Activated naive CD4-positive, alpha-beta T cell treated with anti-CD3 and anti-CD28 coated beads, Interleukin-2, amount 10 ng/mL, durations not matched to agents 5 hours and 36 hours (primary cell): ENCODE results near the gene TBC1D3C. TPM values are rescaled to one million over a fixed set of nuclear protein-coding genes. Genes with fewer than 3 reads are reported as not detected.

Experiments used
- total RNA-seq, 2 experiments: library from RNA; stranded (reverse); gene quantifications; one replicate each; pipeline ENCODE4 v1.2.3, GENCODE V29; 2021

Gene TBC1D3C
- total RNA-seq, result not detected

GRCh38 chr17:38068534-38068933 lies at the start of gene TBC1D3C:
TSS of gene TBC1D3C (minus strand) at chr17:38068634. CDS start at chr17:38067066, 1,568 bp downstream.

Other genes starting within 250 kb of the TBC1D3C start
- gene TBC1D3K, start 144.2 kb downstream of the TBC1D3C start, total RNA-seq, result not detected
- 10 to 100 TPM; 22.0 to 22.8 TPM for gene TBC1D3L, start 79.6 kb downstream of the TBC1D3C start, total RNA-seq
- under 1 TPM; 0.22 to 0.63 TPM for gene TBC1D3D, start 64.7 kb downstream of the TBC1D3C start, total RNA-seq
- not detected for gene TBC1D3E, start 59.3 kb upstream of the TBC1D3C start, total RNA-seq
- gene TBC1D3, start 123.9 kb upstream of the TBC1D3C start, total RNA-seq, result not detected
- 10 to 100 TPM; 33.0 to 34.9 TPM for gene MRPL45, start 228.5 kb upstream of the TBC1D3C start, total RNA-seq